Measurements from ENCODE around the gene GLT8D2.
"Not testable (repeated sequence)": the region's sequence is repeated elsewhere in the genome, so short reads cannot be mapped to it uniquely, and the experiment has no call there.

GLT8D2 gene

DNA sequence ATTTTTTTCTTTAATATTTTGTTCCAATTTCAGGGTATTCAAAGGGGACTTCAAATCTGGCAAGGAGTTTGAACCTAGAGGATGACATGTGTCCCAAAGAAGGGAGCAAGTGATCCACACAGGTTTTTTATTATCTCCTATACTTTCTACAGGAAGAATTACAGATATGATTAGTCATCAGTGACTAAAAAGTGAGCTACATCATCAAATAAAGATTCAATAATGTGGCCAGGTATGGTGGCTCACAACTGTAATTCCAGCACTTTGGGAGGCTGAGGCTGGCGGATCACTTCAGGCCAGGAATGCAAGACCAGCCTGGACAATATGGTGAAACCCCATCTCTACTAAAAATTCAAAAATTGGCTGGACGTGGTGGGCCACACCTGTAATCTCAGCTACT, 24.2 kb downstream of the GLT8D2 start:
- no peak for DNase-seq (ENCODE audit: low read depth in 1 of 2, low spot score in 1 of 2)
- Histone ChIP-seq H3K4me3 (replicated peaks; ENCODE audit: insufficient read depth, low read length) (no peak overlapping the region), H3K27ac (replicated peaks) (no peak overlapping the region), H3K27me3 (ENCODE audit: insufficient read depth, poor library complexity, severe bottlenecking) (no peaks in the 10 kb centered on the region)
- TF ChIP-seq, protein P1, sequence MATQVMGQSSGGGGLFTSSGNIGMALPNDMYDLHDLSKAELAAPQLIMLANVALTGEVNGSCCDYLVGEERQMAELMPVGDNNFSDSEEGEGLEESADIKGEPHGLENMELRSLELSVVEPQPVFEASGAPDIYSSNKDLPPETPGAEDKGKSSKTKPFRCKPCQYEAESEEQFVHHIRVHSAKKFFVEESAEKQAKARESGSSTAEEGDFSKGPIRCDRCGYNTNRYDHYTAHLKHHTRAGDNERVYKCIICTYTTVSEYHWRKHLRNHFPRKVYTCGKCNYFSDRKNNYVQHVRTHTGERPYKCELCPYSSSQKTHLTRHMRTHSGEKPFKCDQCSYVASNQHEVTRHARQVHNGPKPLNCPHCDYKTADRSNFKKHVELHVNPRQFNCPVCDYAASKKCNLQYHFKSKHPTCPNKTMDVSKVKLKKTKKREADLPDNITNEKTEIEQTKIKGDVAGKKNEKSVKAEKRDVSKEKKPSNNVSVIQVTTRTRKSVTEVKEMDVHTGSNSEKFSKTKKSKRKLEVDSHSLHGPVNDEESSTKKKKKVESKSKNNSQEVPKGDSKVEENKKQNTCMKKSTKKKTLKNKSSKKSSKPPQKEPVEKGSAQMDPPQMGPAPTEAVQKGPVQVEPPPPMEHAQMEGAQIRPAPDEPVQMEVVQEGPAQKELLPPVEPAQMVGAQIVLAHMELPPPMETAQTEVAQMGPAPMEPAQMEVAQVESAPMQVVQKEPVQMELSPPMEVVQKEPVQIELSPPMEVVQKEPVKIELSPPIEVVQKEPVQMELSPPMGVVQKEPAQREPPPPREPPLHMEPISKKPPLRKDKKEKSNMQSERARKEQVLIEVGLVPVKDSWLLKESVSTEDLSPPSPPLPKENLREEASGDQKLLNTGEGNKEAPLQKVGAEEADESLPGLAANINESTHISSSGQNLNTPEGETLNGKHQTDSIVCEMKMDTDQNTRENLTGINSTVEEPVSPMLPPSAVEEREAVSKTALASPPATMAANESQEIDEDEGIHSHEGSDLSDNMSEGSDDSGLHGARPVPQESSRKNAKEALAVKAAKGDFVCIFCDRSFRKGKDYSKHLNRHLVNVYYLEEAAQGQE (IDR thresholded peaks at IDR 0.05; ENCODE audit: insufficient replicate concordance, low read depth) = no peak
- TF ChIP-seq POLR2AphosphoS5 (IDR thresholded peaks at IDR 0.05; ENCODE audit: low read depth) (no peak), SPI1 (IDR thresholded peaks at IDR 0.05; ENCODE audit: borderline replicate concordance, low read depth) (no peak), GABPA (IDR thresholded peaks at IDR 0.05; ENCODE audit: low read depth) (no peak)
- TF ChIP-seq, protein P2, sequence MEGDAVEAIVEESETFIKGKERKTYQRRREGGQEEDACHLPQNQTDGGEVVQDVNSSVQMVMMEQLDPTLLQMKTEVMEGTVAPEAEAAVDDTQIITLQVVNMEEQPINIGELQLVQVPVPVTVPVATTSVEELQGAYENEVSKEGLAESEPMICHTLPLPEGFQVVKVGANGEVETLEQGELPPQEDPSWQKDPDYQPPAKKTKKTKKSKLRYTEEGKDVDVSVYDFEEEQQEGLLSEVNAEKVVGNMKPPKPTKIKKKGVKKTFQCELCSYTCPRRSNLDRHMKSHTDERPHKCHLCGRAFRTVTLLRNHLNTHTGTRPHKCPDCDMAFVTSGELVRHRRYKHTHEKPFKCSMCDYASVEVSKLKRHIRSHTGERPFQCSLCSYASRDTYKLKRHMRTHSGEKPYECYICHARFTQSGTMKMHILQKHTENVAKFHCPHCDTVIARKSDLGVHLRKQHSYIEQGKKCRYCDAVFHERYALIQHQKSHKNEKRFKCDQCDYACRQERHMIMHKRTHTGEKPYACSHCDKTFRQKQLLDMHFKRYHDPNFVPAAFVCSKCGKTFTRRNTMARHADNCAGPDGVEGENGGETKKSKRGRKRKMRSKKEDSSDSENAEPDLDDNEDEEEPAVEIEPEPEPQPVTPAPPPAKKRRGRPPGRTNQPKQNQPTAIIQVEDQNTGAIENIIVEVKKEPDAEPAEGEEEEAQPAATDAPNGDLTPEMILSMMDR (IDR thresholded peaks at IDR 0.05; ENCODE audit: insufficient read depth, low read length) = no peak

DNA sequence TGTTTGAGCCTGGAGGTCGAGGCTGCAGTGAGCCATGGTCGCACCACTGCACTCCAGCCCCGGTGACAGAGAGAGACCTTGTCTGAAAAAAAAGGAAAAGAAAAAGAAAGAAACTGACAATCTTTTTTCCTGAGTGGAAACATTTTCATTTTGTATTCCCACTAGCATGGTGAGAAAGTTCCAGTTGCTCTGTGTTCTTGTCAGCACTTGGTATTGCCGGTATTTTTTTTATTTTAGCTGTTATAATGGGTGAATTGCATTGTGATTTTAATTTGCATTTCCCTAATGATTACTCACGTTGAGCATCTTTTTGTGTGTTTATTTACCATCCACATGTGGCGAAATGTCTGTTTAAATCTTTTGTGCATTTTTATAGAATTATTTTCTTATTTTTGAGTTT, 25.6 kb downstream of the GLT8D2 start:
- H3K4me3 ChIP-seq (replicated peaks; ENCODE audit: insufficient read depth, low read length) = no peak overlapping the region
- H3K27ac ChIP-seq (replicated peaks) = no peak overlapping the region
- no peaks in the 10 kb centered on the region for H3K27me3 ChIP-seq (ENCODE audit: insufficient read depth, poor library complexity, severe bottlenecking)
- no peak for TF ChIP-seq GABPA (IDR thresholded peaks at IDR 0.05; ENCODE audit: low read depth)
- TF ChIP-seq, protein P1 (IDR thresholded peaks at IDR 0.05; ENCODE audit: insufficient replicate concordance, low read depth) = no peak
- TF ChIP-seq, protein P2 (IDR thresholded peaks at IDR 0.05; ENCODE audit: insufficient read depth, low read length) = no peak
- no peak for TF ChIP-seq POLR2AphosphoS5 (IDR thresholded peaks at IDR 0.05; ENCODE audit: low read depth)
- TF ChIP-seq SPI1 (IDR thresholded peaks at IDR 0.05; ENCODE audit: borderline replicate concordance, low read depth) = no peak
- DNase-seq (ENCODE audit: low read depth in 1 of 2, low spot score in 1 of 2) = no peak

DNA sequence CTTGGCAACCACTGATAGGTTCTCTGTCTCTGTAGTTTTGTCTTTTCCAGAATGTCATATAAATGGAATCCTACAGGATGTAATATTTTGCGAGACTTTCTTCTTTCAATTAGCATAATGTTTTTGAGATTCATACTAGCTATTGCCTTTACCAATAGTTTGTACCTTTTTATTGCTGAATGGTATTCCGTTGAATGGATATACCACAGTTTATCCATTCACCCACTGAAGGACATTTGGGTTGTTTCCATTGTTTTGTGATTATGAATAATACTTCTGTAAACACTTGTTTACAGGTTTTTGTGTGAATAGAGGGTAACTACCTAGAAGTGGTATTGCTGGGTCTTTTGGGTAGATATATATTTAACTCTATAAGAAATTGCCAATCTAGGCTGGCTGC, 26.3 kb downstream of the GLT8D2 start:
- Histone ChIP-seq H3K27me3 (ENCODE audit: insufficient read depth, poor library complexity, severe bottlenecking) (no peaks in the 10 kb centered on the region), H3K4me3 (replicated peaks; ENCODE audit: insufficient read depth, low read length) (no peak overlapping the region), H3K27ac (replicated peaks) (no peak overlapping the region)
- TF ChIP-seq, protein P1 (IDR thresholded peaks at IDR 0.05; ENCODE audit: insufficient replicate concordance, low read depth) = no peak
- DNase-seq (ENCODE audit: low read depth in 1 of 2, low spot score in 1 of 2) = no peak

DNA sequence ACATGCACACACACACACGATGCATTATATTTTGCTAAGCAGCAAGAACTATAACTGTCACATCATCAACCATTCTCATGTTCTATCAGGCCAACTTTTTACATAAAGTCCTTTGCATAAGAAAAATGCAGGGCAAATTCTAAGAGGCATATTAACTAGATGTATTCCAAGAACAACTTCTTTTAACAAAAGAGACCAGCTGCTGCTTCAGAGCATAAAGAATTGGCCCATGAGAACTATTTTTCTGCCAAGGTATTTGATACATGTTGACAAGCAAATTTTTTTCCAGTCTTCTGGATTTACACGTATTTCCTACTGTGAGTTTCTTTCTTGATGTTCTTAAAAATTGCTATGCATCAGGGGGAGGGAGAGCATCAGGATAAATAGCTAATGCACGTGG, 27.2 kb downstream of the GLT8D2 start:
- no peak for DNase-seq (ENCODE audit: low read depth in 1 of 2, low spot score in 1 of 2)
- H3K27me3 ChIP-seq (ENCODE audit: insufficient read depth, poor library complexity, severe bottlenecking) = no peaks in the 10 kb centered on the region
- no peak overlapping the region for H3K4me3 ChIP-seq (replicated peaks; ENCODE audit: insufficient read depth, low read length)
- H3K27ac ChIP-seq (replicated peaks) = no peak overlapping the region
- TF ChIP-seq POLR2AphosphoS5 (IDR thresholded peaks at IDR 0.05; ENCODE audit: low read depth) = no peak
- TF ChIP-seq, protein P1 (IDR thresholded peaks at IDR 0.05; ENCODE audit: insufficient replicate concordance, low read depth) = no peak
- TF ChIP-seq GABPA (IDR thresholded peaks at IDR 0.05; ENCODE audit: low read depth) = no peak
- no peak for TF ChIP-seq SPI1 (IDR thresholded peaks at IDR 0.05; ENCODE audit: borderline replicate concordance, low read depth)

DNA sequence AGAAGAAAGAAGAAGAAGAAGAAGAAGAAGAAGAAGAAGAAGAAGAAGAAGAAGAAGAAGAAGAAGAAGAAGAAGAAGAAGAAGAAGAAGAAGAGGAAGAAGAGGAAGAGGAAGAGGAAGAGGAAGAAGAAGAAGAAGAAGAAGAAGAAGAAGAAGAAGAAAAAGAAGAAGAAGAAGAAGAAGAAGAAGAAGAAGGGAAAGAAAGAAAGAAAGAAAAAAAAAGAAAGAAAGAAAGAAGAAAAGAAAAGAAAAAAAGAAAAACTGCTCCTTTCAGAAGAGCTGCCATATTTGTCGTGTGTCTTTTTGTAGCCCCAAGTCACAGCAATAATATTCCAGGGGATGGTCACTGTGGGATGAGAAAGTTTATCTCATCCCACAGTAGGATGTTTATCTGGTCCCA, 28.1 kb downstream of the GLT8D2 start:
- not testable (repeated sequence) for H3K4me3 ChIP-seq (replicated peaks; ENCODE audit: insufficient read depth, low read length); H3K27ac ChIP-seq (replicated peaks); DNase-seq (ENCODE audit: low read depth in 1 of 2, low spot score in 1 of 2); H3K27me3 ChIP-seq (ENCODE audit: insufficient read depth, poor library complexity, severe bottlenecking)
